Smooth muscle cell (in vitro differentiated cells): ENCODE results near the gene MEGF6. TPM values are rescaled to one million over a fixed set of nuclear protein-coding genes. Genes with fewer than 3 reads are reported as not detected.

Experiments used
- DNase-seq: peaks from one replicate; lab custom pipeline; 2025; ENCODE audit not compliant: unreplicated experiment; lab: John Stamatoyannopoulos, UW
- H2AFZ ChIP-seq: fragments of 200-600 bp; sonication (generic); 2 replicates; pipeline ENCODE4 v1.6.0; 2016; ENCODE audit warnings: antibody characterized with exemption, low read depth, mild to moderate bottlenecking
- H3F3A ChIP-seq: fragments of 200-600 bp; sonication (generic); 2 replicates; pipeline ENCODE4 v1.6.0; 2017; ENCODE audit warnings: antibody characterized with exemption, low read depth
- H3K27ac ChIP-seq: fragments of 200-600 bp; sonication (generic); 2 replicates; pipeline ENCODE4 v1.5.1; 2016; ENCODE audit warnings: low read depth, mild to moderate bottlenecking
- H3K27me3 ChIP-seq: fragments of 200-600 bp; sonication (generic); 2 replicates; pipeline ENCODE4 v1.6.1; 2016; ENCODE audit warnings: low read depth, mild to moderate bottlenecking
- H3K36me3 ChIP-seq: fragments of 200-600 bp; sonication (generic); 2 replicates; pipeline ENCODE4 v1.5.1; 2016; ENCODE audit warnings: low read depth
- H3K4me1 ChIP-seq: fragments of 200-600 bp; sonication (generic); 2 replicates; pipeline ENCODE4 v1.5.1; 2016; ENCODE audit warnings: low read depth
- H3K4me2 ChIP-seq: fragments of 200-600 bp; sonication (generic); 2 replicates; pipeline ENCODE4 v1.6.0; 2016; ENCODE audit warnings: mild to moderate bottlenecking
- H3K4me3 ChIP-seq: fragments of 200-600 bp; sonication (generic); 2 replicates; pipeline ENCODE4 v1.5.1; 2016; ENCODE audit warnings: mild to moderate bottlenecking
- H3K79me2 ChIP-seq: fragments of 200-600 bp; sonication (generic); 2 replicates; pipeline ENCODE4 v1.6.0; 2016; ENCODE audit warnings: low read depth, mild to moderate bottlenecking
- H3K9ac ChIP-seq: fragments of 200-600 bp; sonication (generic); 2 replicates; pipeline ENCODE4 v1.6.0; 2016; ENCODE audit warnings: low read depth
- H3K9me3 ChIP-seq: fragments of 200-600 bp; sonication (generic); replicated peaks from 2 replicates; pipeline ENCODE4 v1.5.1; 2016; ENCODE audit warnings: low read depth
- H4K20me1 ChIP-seq: fragments of 200-600 bp; sonication (generic); 2 replicates; pipeline ENCODE4 v1.6.0; 2016; ENCODE audit warnings: low read depth
- WGBS: methylation state at CpG from one replicate; pipeline ENCODE4 v1.1.7; 2016; ENCODE audit warnings: low lambda C conversion rate; 5-methylcytosine and 5-hydroxymethylcytosine counted together
- polyA plus RNA-seq: library from polyadenylated mRNA; unstranded; fragments of >200 nt; fragmentation: Nextera tagmentation; extraction: Ambion mirVana; gene quantifications from 2 replicates; pipeline ENCODE4 v1.2.1, GENCODE V29; 2016
- total RNA-seq: library from RNA; depleted of rRNA; stranded (reverse); fragments of >200 nt; gene quantifications from 2 replicates; pipeline ENCODE4 v1.2.3, GENCODE V29; 2014
- TF ChIP-seq, protein P1 (sequence below): fragments of 200-600 bp; sonication (generic); IDR thresholded peaks from 2 replicates; pipeline ENCODE4 v1.5.1; 2017; ENCODE audit warnings: borderline replicate concordance, mild to moderate bottlenecking, antibody characterized with exemption; ENCODE audit not compliant: insufficient read depth, poor library complexity, severe bottlenecking

Gene MEGF6
- total and polyA plus RNA-seq, 2 experiments from 2014 or later, result 6.5 to 12.8 TPM

GRCh38 chr1:3511306-3511705, 100.0 kb downstream of the MEGF6 start:
- WGBS, result 94% methylated on average over 16 of the region's 16 CpGs
- no peak overlapping the region for H3K4me2 ChIP-seq
- TF ChIP-seq, protein P1, sequence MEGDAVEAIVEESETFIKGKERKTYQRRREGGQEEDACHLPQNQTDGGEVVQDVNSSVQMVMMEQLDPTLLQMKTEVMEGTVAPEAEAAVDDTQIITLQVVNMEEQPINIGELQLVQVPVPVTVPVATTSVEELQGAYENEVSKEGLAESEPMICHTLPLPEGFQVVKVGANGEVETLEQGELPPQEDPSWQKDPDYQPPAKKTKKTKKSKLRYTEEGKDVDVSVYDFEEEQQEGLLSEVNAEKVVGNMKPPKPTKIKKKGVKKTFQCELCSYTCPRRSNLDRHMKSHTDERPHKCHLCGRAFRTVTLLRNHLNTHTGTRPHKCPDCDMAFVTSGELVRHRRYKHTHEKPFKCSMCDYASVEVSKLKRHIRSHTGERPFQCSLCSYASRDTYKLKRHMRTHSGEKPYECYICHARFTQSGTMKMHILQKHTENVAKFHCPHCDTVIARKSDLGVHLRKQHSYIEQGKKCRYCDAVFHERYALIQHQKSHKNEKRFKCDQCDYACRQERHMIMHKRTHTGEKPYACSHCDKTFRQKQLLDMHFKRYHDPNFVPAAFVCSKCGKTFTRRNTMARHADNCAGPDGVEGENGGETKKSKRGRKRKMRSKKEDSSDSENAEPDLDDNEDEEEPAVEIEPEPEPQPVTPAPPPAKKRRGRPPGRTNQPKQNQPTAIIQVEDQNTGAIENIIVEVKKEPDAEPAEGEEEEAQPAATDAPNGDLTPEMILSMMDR, result no peak

DNA sequence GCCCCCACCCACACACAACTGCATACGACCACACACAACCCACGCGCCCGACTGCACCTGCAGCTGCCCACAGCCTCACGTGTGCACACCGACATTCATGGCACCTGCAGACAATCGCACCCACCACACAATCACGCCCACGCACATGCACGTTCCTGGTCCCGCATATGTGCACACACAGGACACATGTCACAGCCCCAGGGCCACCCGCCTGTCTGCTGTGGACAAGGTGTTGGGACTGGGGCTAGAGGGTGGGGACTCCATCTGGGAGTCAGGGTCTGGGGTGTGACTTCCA, 100.4 kb downstream of the MEGF6 start:
- no peak overlapping the region for H3K9ac ChIP-seq
- no peaks in the 10 kb centered on the region for H3K4me1 ChIP-seq
- TF ChIP-seq, protein P1, result no peak
- 95% methylated on average over 8 of the region's 12 CpGs for WGBS
- no peaks in the 10 kb centered on the region for H3K36me3 ChIP-seq
- no peak overlapping the region for H3K4me2 ChIP-seq
- H3K27me3 ChIP-seq, result no peaks in the 10 kb centered on the region
- H3K79me2 ChIP-seq, result no peaks in the 10 kb centered on the region
- H3K27ac ChIP-seq, result no peak overlapping the region
- H3K4me3 ChIP-seq, result no peak overlapping the region
- H2AFZ ChIP-seq, result no peak overlapping the region
- no peaks in the 10 kb centered on the region for H4K20me1 ChIP-seq
- H3K9me3 ChIP-seq, result no peaks in the 10 kb centered on the region
- H3F3A ChIP-seq, result no peaks in the 10 kb centered on the region
- no peak for DNase-seq

More at GRCh38 chr1:3511306-3511705, 100.0 kb downstream of the MEGF6 start:
- no peaks in the 10 kb centered on the region for H3K9me3 ChIP-seq
- no peak overlapping the region for H2AFZ ChIP-seq
- H3F3A ChIP-seq, result no peaks in the 10 kb centered on the region
- no peaks in the 10 kb centered on the region for H3K4me1 ChIP-seq
- H3K4me3 ChIP-seq, result no peak overlapping the region
- H4K20me1 ChIP-seq, result no peaks in the 10 kb centered on the region
- H3K9ac ChIP-seq, result no peak overlapping the region
- no peak overlapping the region for H3K27ac ChIP-seq
- no peaks in the 10 kb centered on the region for H3K36me3 ChIP-seq
- no peaks in the 10 kb centered on the region for H3K27me3 ChIP-seq
- H3K79me2 ChIP-seq, result no peaks in the 10 kb centered on the region
- DNase-seq, result no peak

GRCh38 chr1:3510136-3510955, 101.0 kb downstream of the MEGF6 start:
- H2AFZ ChIP-seq, result no peak overlapping the region
- no peaks in the 10 kb centered on the region for H3K4me1 ChIP-seq
- no peaks in the 10 kb centered on the region for H3K36me3 ChIP-seq
- H3K9ac ChIP-seq, result no peak overlapping the region
- no peak overlapping the region for H3K4me3 ChIP-seq
- H3K4me2 ChIP-seq, result no peak overlapping the region
- no peaks in the 10 kb centered on the region for H3K79me2 ChIP-seq
- WGBS, result 95% methylated on average over 26 of the region's 32 CpGs
- TF ChIP-seq, protein P1, result no peak
- no peak overlapping the region for H3K27ac ChIP-seq
- H3K27me3 ChIP-seq, result no peaks in the 10 kb centered on the region
- H3K9me3 ChIP-seq, result no peaks in the 10 kb centered on the region
- no peak for DNase-seq
- H3F3A ChIP-seq, result no peaks in the 10 kb centered on the region
- H4K20me1 ChIP-seq, result no peaks in the 10 kb centered on the region

DNA sequence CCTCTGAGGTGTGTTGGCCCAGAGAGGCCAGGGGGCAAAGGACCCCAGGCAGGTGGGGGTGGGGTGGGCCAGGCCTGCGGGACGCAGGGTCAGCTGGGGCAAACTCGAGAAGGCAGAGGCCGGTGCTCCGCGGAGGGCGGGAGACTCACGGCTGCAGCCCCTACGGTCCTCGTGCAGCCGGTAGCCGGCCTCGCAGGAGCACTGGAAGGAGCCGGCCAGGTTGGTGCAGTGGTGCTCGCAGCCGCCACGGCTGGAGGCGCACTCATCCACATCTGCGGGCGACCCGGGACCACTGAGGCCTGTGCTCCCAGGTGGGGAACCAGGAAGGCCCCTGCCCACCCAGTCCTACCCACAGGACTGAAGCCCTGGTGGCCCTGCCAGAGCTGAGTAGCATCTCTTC, 101.6 kb downstream of the MEGF6 start:
- Histone ChIP-seq H3K4me2 (no peak overlapping the region), H3K79me2 (no peaks in the 10 kb centered on the region), H3F3A (no peaks in the 10 kb centered on the region), H3K4me1 (no peaks in the 10 kb centered on the region), H3K4me3 (no peak overlapping the region), H3K27me3 (no peaks in the 10 kb centered on the region), H3K9me3 (no peaks in the 10 kb centered on the region), H3K9ac (no peak overlapping the region), H3K36me3 (no peaks in the 10 kb centered on the region), H4K20me1 (no peaks in the 10 kb centered on the region), H2AFZ (no peak overlapping the region), H3K27ac (no peak overlapping the region)
- no peak for DNase-seq
- WGBS, result 95% methylated on average over 21 of the region's 21 CpGs
- TF ChIP-seq, protein P1, result no peak
